Transverse colon (tissue), 4 donors: Measurements from ENCODE around the gene RNF113B. TPM values are rescaled to one million over a fixed set of nuclear protein-coding genes. Genes with fewer than 3 reads are reported as not detected.

Experiments
- DNase-seq: peaks from one replicate; pipeline ENCODE4 v3.0.0-alpha.2; 2019
- H3K27ac ChIP-seq, 4 donors: fragments of 200-600 bp; sonication (generic); 2 replicates each; pipeline ENCODE4 v1.5.1; 2016 to 2018; ENCODE audit warnings: inconsistent platforms in 4 of 4
- H3K27me3 ChIP-seq: fragments of 200-600 bp; sonication (generic); 2 replicates; pipeline ENCODE4 v1.5.1; 2017; ENCODE audit warnings: inconsistent platforms
- H3K36me3 ChIP-seq, 4 donors: fragments of 200-600 bp; sonication (generic); 2 replicates each; pipeline ENCODE4 v1.5.1; 2017 to 2019; ENCODE audit warnings: inconsistent platforms in 4 of 4
- H3K4me1 ChIP-seq, 4 donors: fragments of 200-600 bp; sonication (generic); 2 replicates each; pipeline ENCODE4 v1.5.1; 2017 to 2020; ENCODE audit warnings: inconsistent platforms in 4 of 4
- H3K4me3 ChIP-seq, 4 donors: fragments of 200-600 bp; sonication (generic); 1 replicate in 1 of 4; 2 replicates in 3 of 4; pipeline versions ENCODE4 v1.5.1 to v1.6.1; 2017 to 2019; ENCODE audit warnings: inconsistent platforms in 4 of 4
- H3K9me3 ChIP-seq, 2 donors: fragments of 200-600 bp; sonication (generic); 2 replicates each; pipeline ENCODE4 v1.5.1; 2017 to 2019; ENCODE audit warnings: inconsistent platforms in 2 of 2
- CTCF ChIP-seq, 5 experiments: fragments of 200-600 bp in 3 of 5; fragments of 450-650 bp in 2 of 5; sonication (generic) in 3 of 5; IDR thresholded peaks; 1 replicate in 2 of 5; 2 replicates in 3 of 5; pipeline ENCODE4 v1.5.1; 2016 to 2017; ENCODE audit warnings: antibody characterized with exemption in 5 of 5, inconsistent platforms in 3 of 5, mild to moderate bottlenecking in 2 of 5, moderate library complexity in 1 of 5
- EP300 ChIP-seq: sonication (generic); formaldehyde crosslinking; IDR thresholded peaks from one replicate; pipeline ENCODE4 v1.6.1; 2017; ENCODE audit warnings: antibody characterized with exemption, low read depth
- POLR2A ChIP-seq: fragments of 450-650 bp; IDR thresholded peaks from one replicate; pipeline ENCODE4 v1.6.1; 2016; ENCODE audit warnings: antibody characterized with exemption, mild to moderate bottlenecking, moderate library complexity
- POLR2AphosphoS5 ChIP-seq, 3 donors: sonication (generic); formaldehyde crosslinking; IDR thresholded peaks; one replicate each; pipeline ENCODE4 v1.6.1; 2016; ENCODE audit warnings: antibody characterized with exemption in 3 of 3
- WGBS, 2 donors: methylation state at CpG; one replicate each; pipeline ENCODE4 v1.1.5; 2018; ENCODE audit warnings: low coverage in 1 of 2; 5-methylcytosine and 5-hydroxymethylcytosine counted together
- in situ Hi-C, 4 donors: fragments of 200-750 bp; cut with MboI; loops; one replicate each; pipeline versions ENCODE4 v1.15.0 to v1.15.1; 2017; ENCODE audit warnings: low sequenced_read_pairs in 3 of 4, low pct_ligation_motif_present in 1 of 4, low pct_unique_long_range_greater_than_20kb in 1 of 4
- intact Hi-C: fragments of 100-400 bp; cut with DNase I; formaldehyde crosslinking; loops from one replicate; pipeline ENCODE4 v1.15.1; 2023; ENCODE audit warnings: low total_unique reads
- total RNA-seq, 4 donors: library from RNA; depleted of rRNA; stranded (reverse); fragments of >200 nt; gene quantifications; one replicate each; pipeline ENCODE4 v1.1.0, GENCODE V29; 2016

RNF113B gene
- total RNA-seq, 4 donors from 2014 or later, result not detected

- DNase-seq, result no peak
- Histone ChIP-seq H3K9me3 (no peaks in the 10 kb centered on the region), H3K4me3 (no peak overlapping the region), H3K36me3 (no peaks in the 10 kb centered on the region), H3K27ac (peak overlapping the region in 3 of 4 donors; percentile 42 to 63 (median 54)), H3K4me1 (peaks cover 0 to 28% (median 22%) of the 10 kb centered on the region in 4 donors), H3K27me3 (no peaks in the 10 kb centered on the region)
- in situ Hi-C loops, result no loop called here
- 80 to 90% methylated on average over 2 to 8 of the region's 8 CpGs for WGBS, 2 donors
- intact Hi-C loops, result no loop called here
- TF ChIP-seq POLR2AphosphoS5 (IDR thresholded peaks at IDR 0.05), result no peak
- TF ChIP-seq CTCF (IDR thresholded peaks at IDR 0.05), result no peak
- TF ChIP-seq EP300, result no peak
- no peak for TF ChIP-seq POLR2A
Measured at GRCh38 chr13:98213354-98213753, 36.3 kb upstream of the RNF113B start.

DNA sequence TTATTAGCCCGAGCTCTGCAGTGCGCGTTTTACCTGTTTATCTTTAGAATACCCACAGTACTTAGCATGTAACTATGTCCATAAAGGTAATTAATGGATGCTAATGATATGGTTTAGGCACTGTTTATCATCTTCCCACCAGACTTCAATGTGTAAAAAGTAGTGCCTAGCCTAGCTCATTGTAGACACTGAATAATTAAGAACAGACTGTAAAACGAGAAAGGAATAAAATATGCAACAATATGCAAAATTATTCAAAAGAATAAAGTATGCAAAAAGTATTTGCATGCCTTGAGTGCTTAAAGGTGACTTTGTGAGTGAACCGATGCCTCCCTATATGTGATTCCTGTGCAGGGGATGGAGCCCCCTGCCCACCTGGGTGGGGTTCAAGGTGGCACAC lies 35.7 kb upstream of the RNF113B start:
- Histone ChIP-seq H3K4me1 (peaks cover 0 to 28% (median 22%) of the 10 kb centered on the region in 4 donors), H3K9me3 (no peaks in the 10 kb centered on the region), H3K4me3 (no peak overlapping the region), H3K27ac (no peak overlapping the region), H3K36me3 (no peaks in the 10 kb centered on the region), H3K27me3 (no peaks in the 10 kb centered on the region)
- in situ Hi-C loops, result no loop called here
- intact Hi-C loops, result no loop called here
- TF ChIP-seq CTCF (IDR thresholded peaks at IDR 0.05) (no peak), POLR2AphosphoS5 (IDR thresholded peaks at IDR 0.05) (no peak), POLR2A (no peak), EP300 (no peak)
- 81 to 93% methylated on average over 5 of the region's 5 CpGs for WGBS, 2 donors
- DNase-seq, result no peak

DNA sequence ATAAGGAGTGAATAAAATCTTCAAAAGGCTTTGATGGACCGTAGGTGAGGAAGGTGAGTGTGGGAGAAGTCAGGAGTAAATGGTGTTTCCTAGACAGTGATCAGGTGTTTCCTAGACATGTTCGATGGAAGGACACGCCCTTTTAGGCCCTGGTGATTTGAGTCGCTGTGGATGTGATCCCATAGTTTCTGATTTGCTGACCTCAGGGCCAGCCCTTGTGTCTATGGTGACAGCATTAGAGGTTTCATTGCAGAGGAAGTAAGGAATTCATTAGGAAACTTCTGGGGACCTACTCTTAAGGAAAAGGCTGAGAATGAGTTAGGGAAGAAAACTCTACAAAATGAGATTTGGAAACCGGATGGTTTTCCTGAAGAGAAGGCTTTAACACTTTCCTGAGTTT lies 31.5 kb upstream of the RNF113B start:
- WGBS, 2 donors, result 66 to 100% methylated on average over 1 to 5 of the region's 5 CpGs
- H3K27me3 ChIP-seq, result no peaks in the 10 kb centered on the region
- in situ Hi-C loops (no loop called here), intact Hi-C loops (no loop called here)
- H3K36me3 ChIP-seq, result no peaks in the 10 kb centered on the region
- TF ChIP-seq POLR2A (no peak), POLR2AphosphoS5 (IDR thresholded peaks at IDR 0.05) (no peak), CTCF (IDR thresholded peaks at IDR 0.05) (no peak), EP300 (no peak)
- DNase-seq, result no peak
- peak overlapping the region; percentile 42 to 82 (median 80) for H3K27ac ChIP-seq
- H3K4me3 ChIP-seq, result no peak overlapping the region
- H3K4me1 ChIP-seq, result peaks cover 5 to 20% (median 13%) of the 10 kb centered on the region in 4 donors
- peaks cover 10 to 12% of the 10 kb centered on the region in 2 donors for H3K9me3 ChIP-seq

DNA sequence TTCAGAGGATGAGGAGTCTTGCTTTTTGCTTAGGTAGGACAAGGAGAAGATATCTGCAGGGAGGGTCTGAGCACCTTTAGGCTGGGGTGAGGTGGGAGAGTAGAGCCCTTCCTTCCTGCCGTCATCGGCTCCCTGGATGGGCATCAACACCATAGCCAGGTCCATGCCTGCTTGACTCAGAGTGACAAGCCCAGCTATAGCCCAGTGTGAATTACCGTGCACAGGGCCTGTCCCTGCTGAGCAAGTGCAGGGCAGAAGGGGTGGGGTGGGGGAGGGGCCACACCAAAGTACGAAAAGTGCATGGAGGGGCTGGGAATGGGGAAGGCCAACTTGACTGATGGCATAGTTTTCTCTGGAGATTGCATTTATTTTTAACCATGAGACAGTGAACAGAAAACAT lies 30.3 kb upstream of the RNF113B start:
- TF ChIP-seq EP300 (no peak), POLR2AphosphoS5 (IDR thresholded peaks at IDR 0.05) (no peak), POLR2A (no peak), CTCF (IDR thresholded peaks at IDR 0.05) (no peak)
- Histone ChIP-seq H3K4me1 (peaks cover 5 to 16% (median 12%) of the 10 kb centered on the region in 4 donors), H3K9me3 (peaks cover 10 to 12% of the 10 kb centered on the region in 2 donors), H3K4me3 (no peak overlapping the region), H3K27me3 (no peaks in the 10 kb centered on the region), H3K27ac (peak overlapping the region; percentile 71 to 82 (median 80)), H3K36me3 (no peaks in the 10 kb centered on the region)
- in situ Hi-C loops (no loop called here), intact Hi-C loops (no loop called here)
- no peak for DNase-seq
- WGBS, 2 donors, result 61% methylated on average over 4 of the region's 4 CpGs; no CpG with 5 or more reads in 1 of the 2 donors
